NCI-H2081 treated with DMSO at 0.1 percent for 48 hours (cell line): Measurements from ENCODE around the gene C19orf25.
"Not testable (repeated sequence)": the region's sequence is repeated elsewhere in the genome, so short reads cannot be mapped to it uniquely, and the experiment has no call there.

Source experiments
- DNase-seq: peaks from one replicate; lab custom pipeline; 2025; lab: John Stamatoyannopoulos, UW

The C19orf25 gene

DNA sequence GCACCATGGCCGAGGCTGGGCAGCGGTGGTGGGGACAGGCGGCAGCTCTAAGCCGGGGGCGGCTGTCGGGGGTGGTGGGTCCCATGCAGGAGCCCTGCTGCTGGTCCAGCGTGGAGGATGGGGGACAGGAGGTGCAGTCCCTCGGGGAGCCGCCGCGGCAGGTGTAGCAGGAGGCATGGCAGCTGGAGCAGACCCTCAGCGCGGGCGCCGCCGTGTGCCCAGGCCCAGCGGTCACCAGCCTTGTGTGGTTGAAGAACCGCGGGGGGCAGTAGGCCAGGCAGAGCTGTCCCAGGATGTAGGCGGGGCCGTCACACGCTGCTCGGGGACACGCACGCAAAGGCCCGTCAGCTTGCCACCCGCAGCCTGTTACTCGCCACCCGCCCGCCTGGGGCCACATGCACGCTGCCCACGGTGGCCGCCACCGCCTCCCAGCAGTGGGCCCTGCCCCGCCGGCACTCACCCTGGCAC, 2.9 kb upstream of the C19orf25 start:
- DNase-seq = no peak

- DNase-seq = no peak
Observed at GRCh38 chr19:1481224-1481892, 2.3 kb upstream of the C19orf25 start.

GRCh38 chr19:1477056-1477455, 2.0 kb downstream of the C19orf25 start:
- DNase-seq = not testable (repeated sequence)

DNA sequence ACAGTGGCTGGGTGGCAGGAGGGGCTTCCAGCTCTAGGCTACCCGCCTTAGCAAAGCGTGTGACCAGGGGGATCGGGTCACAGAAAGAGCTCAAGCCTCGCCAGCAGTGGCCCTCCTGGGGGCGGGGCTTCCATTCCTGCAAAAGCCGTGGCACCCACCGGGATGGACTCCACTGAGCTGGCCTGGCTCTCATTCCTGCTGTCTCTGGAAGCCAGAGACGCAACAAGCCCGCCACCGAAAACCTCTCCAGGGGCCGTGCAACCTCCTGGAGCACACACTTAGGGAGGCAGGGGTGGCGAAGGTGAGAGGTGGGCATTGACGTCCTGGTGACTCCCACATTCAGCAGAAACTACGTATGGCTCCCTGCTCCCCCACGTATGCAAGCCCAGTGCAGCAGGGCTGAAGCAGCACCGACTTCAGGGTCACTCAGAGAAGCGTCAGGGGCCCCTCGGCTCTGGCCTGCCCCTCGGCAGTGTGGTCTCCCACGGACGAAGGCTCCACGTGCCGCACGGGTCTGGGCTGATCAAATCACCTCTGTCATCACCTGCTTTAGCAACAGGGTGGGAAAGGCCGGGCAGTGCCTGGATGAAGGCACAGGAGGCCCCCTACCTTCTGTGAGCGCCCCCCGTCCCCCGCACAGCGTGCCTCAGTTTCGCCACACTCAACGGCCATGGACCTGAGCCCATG, 3.1 kb downstream of the C19orf25 start:
- no peak for DNase-seq

GRCh38 chr19:1474765-1475351, 4.2 kb downstream of the C19orf25 start:
- DNase-seq = no peak

GRCh38 chr19:1474011-1474764, 4.8 kb downstream of the C19orf25 start:
- DNase-seq = no peak

- DNase-seq = no peak
Observed at GRCh38 chr19:1473085-1473851, 5.7 kb downstream of the C19orf25 start.

GRCh38 chr19:1472231-1473084, 6.6 kb downstream of the C19orf25 start:
- DNase-seq = no peak

GRCh38 chr19:1471515-1472160, 7.4 kb downstream of the C19orf25 start:
- no peak for DNase-seq

DNA sequence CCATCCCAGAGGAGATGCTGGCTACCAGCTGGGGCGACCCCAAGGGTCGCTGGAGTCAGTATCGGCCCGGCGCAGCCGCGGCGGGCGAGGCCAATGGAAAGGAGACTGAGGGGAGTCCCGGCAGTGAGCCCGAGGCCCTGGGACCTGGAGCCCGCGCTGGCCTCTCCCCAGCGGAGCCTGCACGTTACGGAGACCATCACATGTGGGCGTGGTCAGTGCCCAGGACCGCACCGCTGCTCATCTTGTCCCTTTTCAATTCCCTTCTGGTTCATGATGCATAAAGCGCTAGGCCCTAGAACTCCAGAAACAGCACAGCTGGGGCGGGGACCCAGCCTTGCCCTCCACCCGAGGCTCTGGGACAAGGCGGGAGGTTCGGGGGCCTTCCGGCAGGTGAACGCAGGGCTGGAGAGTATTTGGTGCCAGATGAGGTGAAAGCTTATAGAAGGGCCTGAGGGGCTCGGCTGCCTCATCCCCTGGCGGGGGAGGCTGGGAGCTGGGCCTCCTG, 8.0 kb downstream of the C19orf25 start:
- DNase-seq = no peak

- peak; percentile 9 for DNase-seq
Observed at GRCh38 chr19:1470305-1471009, 8.6 kb downstream of the C19orf25 start.

DNA sequence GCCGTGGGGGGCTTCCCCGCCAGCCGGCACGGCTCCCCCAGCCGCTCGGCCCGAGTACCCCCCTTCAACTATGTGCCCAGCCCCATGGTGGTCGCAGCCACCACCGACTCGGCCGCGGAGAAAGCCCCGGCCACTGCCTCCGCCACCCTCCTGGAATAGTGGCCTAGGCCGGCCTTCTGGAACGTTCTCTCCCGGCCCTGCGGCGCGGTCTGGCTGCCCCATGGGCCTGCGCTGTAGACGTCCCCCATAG, 9.0 kb downstream of the C19orf25 start:
- no peak for DNase-seq

DNA sequence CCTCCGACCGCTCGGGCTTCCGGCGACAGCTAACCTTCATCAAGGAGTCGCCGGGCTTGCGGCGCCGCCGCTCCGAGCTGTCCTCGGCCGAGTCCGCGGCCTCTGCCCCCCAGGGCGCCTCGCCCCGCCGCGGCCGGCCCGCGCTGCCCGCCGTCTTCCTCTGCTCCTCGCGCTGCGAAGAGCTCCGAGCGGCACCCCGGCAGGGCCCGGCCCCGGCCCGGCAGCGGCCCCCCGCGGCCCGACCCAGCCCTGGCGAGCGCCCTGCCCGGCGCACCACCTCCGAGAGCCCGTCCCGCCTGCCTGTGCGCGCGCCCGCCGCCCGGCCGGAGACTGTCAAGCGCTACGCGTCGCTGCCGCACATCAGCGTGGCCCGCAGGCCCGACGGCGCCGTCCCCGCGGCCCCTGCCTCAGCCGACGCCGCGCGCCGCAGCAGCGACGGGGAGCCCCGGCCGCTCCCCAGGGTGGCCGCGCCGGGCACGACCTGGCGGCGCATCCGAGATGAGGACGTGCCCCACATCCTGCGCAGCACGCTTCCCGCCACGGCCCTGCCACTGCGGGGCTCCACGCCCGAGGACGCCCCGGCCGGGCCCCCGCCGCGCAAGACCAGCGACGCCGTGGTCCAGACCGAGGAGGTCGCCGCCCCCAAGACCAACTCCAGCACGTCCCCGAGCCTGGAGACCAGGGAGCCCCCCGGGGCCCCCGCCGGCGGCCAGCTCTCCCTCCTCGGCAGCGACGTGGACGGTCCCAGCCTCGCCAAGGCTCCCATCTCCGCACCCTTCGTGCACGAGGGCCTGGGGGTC, 9.6 kb downstream of the C19orf25 start:
- DNase-seq = no peak

DNA sequence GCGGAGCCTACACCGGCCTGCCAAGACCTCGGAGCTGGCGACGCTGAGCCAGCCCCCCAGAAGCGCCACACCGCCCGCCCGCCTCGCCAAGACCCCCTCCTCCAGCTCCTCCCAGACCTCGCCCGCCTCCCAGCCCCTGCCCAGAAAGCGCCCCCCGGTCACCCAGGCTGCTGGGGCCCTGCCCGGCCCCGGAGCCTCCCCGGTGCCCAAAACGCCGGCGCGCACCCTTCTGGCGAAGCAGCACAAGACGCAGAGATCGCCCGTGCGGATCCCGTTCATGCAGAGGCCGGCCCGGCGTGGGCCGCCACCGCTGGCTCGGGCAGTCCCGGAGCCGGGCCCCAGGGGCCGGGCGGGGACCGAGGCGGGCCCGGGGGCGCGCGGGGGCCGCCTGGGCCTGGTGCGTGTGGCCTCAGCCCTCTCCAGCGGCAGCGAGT, 10.2 kb downstream of the C19orf25 start:
- no peak for DNase-seq

- no peak for DNase-seq
Observed at GRCh38 chr19:1468274-1468820, 10.7 kb downstream of the C19orf25 start.

- DNase-seq = no peak
Observed at GRCh38 chr19:1467490-1468273, 11.3 kb downstream of the C19orf25 start.

DNA sequence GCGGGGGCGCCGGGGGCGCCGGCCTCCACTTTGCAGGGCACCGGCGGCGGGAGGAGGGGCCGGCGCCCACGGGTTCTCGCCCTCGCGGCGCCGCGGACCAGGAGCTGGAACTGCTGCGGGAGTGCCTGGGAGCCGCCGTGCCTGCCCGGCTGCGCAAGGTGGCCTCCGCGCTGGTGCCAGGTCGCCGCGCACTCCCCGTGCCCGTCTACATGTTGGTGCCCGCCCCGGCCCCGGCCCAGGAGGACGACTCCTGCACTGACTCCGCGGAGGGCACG, 11.9 kb downstream of the C19orf25 start:
- no peak for DNase-seq
